Neutrophil (primary cell): ENCODE results near the gene ITPR3.

Experiments
- H3K27ac ChIP-seq: fragments of 200-600 bp; sonication (generic); 2 replicates; pipeline ENCODE4 v1.5.1; 2016; ENCODE audit warnings: mild to moderate bottlenecking, moderate library complexity
- H3K27me3 ChIP-seq: fragments of 200-600 bp; sonication (generic); 2 replicates; pipeline ENCODE4 v1.6.0; 2016; ENCODE audit warnings: mild to moderate bottlenecking
- H3K36me3 ChIP-seq: fragments of 200-600 bp; sonication (generic); 2 replicates; pipeline ENCODE4 v1.5.1; 2017
- H3K4me1 ChIP-seq, 2 experiments: fragments of 200-600 bp in 1 of 2; sonication (generic) in 1 of 2; 1 replicate in 1 of 2; 2 replicates in 1 of 2; pipeline versions ENCODE4 v1.5.1 to v1.6.1; 2013 to 2016; ENCODE audit warnings: low read depth in 1 of 2, low read length in 1 of 2, mild to moderate bottlenecking in 1 of 2, moderate library complexity in 1 of 2; ENCODE audit not compliant: control insufficient read depth in 1 of 2, insufficient read depth in 1 of 2
- H3K4me3 ChIP-seq, 2 experiments: fragments of 200-600 bp in 1 of 2; sonication (generic) in 1 of 2; 1 replicate in 1 of 2; 2 replicates in 1 of 2; pipeline ENCODE4 v1.5.1; 2013 to 2016; ENCODE audit warnings: low read depth in 1 of 2, low read length in 1 of 2, mild to moderate bottlenecking in 1 of 2, moderate library complexity in 1 of 2
- H3K9me3 ChIP-seq: fragments of 200-600 bp; sonication (generic); 2 replicates; pipeline ENCODE4 v1.5.1; 2016
- TF ChIP-seq, protein P1 (sequence below): fragments of 200-600 bp; sonication (generic); IDR thresholded peaks from 2 replicates; pipeline ENCODE4 v1.5.1; 2016; ENCODE audit warnings: antibody characterized with exemption

ITPR3 gene

DNA sequence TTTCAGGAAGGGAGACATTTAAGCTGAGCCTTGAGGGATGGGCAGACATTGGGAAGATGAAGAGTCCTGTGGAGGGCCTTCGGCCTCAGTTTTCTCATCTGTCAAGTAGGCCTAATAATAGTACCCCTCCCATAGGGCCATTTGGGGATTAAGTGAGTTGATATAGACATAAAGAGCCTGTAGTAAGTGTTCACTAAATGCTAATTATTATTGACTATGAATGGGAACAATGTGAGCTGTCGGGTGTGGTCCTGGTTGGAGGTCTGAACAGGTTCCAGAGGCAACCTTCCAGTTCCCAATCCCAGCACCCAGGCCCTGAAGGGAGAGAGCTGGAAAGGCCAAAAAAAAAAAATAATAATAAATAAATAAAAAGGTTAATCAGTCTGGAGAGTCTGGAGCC is 14.5 kb upstream of the ITPR3 start:
- TF ChIP-seq, protein P1, sequence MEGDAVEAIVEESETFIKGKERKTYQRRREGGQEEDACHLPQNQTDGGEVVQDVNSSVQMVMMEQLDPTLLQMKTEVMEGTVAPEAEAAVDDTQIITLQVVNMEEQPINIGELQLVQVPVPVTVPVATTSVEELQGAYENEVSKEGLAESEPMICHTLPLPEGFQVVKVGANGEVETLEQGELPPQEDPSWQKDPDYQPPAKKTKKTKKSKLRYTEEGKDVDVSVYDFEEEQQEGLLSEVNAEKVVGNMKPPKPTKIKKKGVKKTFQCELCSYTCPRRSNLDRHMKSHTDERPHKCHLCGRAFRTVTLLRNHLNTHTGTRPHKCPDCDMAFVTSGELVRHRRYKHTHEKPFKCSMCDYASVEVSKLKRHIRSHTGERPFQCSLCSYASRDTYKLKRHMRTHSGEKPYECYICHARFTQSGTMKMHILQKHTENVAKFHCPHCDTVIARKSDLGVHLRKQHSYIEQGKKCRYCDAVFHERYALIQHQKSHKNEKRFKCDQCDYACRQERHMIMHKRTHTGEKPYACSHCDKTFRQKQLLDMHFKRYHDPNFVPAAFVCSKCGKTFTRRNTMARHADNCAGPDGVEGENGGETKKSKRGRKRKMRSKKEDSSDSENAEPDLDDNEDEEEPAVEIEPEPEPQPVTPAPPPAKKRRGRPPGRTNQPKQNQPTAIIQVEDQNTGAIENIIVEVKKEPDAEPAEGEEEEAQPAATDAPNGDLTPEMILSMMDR = no peak
- no peaks in the 10 kb centered on the region for H3K9me3 ChIP-seq
- no peaks in the 10 kb centered on the region for H3K4me1 ChIP-seq
- H3K36me3 ChIP-seq = no peaks in the 10 kb centered on the region
- no peak overlapping the region for H3K27ac ChIP-seq
- peaks cover 12% of the 10 kb centered on the region for H3K27me3 ChIP-seq
- H3K4me3 ChIP-seq = no peak overlapping the region

GRCh38 chr6:33607126-33607783 is 13.9 kb upstream of the ITPR3 start:
- TF ChIP-seq, protein P1 = no peak
- no peak overlapping the region for H3K4me3 ChIP-seq
- peaks cover 12% of the 10 kb centered on the region for H3K27me3 ChIP-seq
- no peaks in the 10 kb centered on the region for H3K36me3 ChIP-seq
- no peaks in the 10 kb centered on the region for H3K9me3 ChIP-seq
- H3K27ac ChIP-seq = no peak overlapping the region
- H3K4me1 ChIP-seq = no peaks in the 10 kb centered on the region

GRCh38 chr6:33607784-33608161 is 13.3 kb upstream of the ITPR3 start:
- TF ChIP-seq, protein P1 = no peak
- no peak overlapping the region for H3K4me3 ChIP-seq
- H3K27ac ChIP-seq = no peak overlapping the region
- no peaks in the 10 kb centered on the region for H3K4me1 ChIP-seq
- H3K27me3 ChIP-seq = peaks cover 12% of the 10 kb centered on the region
- H3K9me3 ChIP-seq = no peaks in the 10 kb centered on the region
- no peaks in the 10 kb centered on the region for H3K36me3 ChIP-seq

- H3K36me3 ChIP-seq = no peaks in the 10 kb centered on the region
- no peak overlapping the region for H3K27ac ChIP-seq
- no peaks in the 10 kb centered on the region for H3K9me3 ChIP-seq
- TF ChIP-seq, protein P1 = no peak
- H3K4me3 ChIP-seq = no peak overlapping the region
- no peaks in the 10 kb centered on the region for H3K4me1 ChIP-seq
- H3K27me3 ChIP-seq = peaks cover 12% of the 10 kb centered on the region
Observed at GRCh38 chr6:33609019-33609418, 12.1 kb upstream of the ITPR3 start.

GRCh38 chr6:33609528-33609927 is 11.6 kb upstream of the ITPR3 start:
- Histone ChIP-seq H3K27me3 (peaks cover 17% of the 10 kb centered on the region), H3K4me3 (no peak overlapping the region), H3K9me3 (no peaks in the 10 kb centered on the region), H3K36me3 (no peaks in the 10 kb centered on the region), H3K4me1 (no peaks in the 10 kb centered on the region), H3K27ac (no peak overlapping the region)
- TF ChIP-seq, protein P1 = no peak
